VCaP (cell line): ENCODE data around the gene FOXP3.

ENCODE experiments used
- H3K27ac ChIP-seq: fragments of 450-650 bp; 2 replicates; pipeline ENCODE4 v1.5.1; 2017
- CTCF ChIP-seq: fragments of 450-650 bp; conservative IDR thresholded peaks from 2 replicates; pipeline ENCODE4 v1.5.1; 2017; ENCODE audit warnings: mild to moderate bottlenecking, moderate library complexity

Gene FOXP3

DNA sequence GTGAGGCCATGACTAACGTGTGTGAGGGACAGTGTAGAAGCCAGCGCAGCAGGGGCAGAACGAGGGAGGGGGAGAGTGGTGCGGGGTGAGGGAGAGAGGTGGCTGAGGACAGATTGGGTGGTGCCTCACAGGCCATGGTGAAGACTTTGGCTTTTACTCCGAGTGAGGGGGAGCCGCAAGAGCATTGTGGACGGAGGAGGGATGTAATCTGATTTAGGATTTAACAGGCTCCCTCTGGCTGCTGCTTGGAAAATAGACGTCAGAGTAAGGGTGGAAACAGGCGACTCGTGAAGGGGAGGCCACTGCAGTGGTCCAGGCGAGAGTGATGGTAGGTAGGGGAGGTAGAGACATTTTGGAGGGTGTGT is 18.1 kb upstream of the FOXP3 start:
- no peak overlapping the region for H3K27ac ChIP-seq
- TF ChIP-seq CTCF, result peak; percentile 24; the same call in 1 of the 2 replicates

DNA sequence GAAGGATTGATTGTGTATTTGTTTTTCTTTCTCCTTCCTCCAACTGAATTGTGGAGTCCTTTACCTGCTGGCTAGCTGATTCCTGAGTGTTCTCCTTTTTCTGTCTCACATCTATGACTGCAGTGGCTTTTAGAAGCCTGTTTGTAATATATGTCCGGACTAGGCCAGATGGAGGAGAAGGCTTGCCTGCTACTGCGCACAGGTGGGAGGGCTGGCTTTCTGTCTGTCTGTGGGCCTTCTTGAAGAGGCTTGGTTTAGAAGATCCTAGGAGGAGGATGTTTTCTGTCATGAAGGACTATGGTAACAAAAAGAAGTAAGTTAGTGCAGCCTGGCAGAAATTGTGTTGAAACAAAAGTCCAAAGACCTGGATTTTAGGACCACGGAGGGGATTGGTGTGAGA is 13.6 kb upstream of the FOXP3 start:
- no peak for TF ChIP-seq CTCF
- no peak overlapping the region for H3K27ac ChIP-seq

DNA sequence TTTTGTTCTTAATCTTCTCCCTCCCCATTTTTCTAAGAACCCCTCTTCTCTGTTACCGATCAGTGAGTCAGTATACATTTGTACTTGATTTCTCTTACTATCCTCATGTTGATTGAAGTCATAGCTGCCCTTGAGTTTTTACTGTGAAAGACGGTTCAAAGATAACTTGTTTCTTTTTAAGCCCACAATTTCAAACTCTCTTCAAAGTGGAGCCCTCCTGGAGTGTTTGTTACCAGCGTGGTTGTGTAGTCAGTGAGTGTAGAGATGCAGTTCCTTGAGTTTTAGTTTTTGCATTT is 13.0 kb upstream of the FOXP3 start:
- no peak overlapping the region for H3K27ac ChIP-seq
- TF ChIP-seq CTCF, result no peak

DNA sequence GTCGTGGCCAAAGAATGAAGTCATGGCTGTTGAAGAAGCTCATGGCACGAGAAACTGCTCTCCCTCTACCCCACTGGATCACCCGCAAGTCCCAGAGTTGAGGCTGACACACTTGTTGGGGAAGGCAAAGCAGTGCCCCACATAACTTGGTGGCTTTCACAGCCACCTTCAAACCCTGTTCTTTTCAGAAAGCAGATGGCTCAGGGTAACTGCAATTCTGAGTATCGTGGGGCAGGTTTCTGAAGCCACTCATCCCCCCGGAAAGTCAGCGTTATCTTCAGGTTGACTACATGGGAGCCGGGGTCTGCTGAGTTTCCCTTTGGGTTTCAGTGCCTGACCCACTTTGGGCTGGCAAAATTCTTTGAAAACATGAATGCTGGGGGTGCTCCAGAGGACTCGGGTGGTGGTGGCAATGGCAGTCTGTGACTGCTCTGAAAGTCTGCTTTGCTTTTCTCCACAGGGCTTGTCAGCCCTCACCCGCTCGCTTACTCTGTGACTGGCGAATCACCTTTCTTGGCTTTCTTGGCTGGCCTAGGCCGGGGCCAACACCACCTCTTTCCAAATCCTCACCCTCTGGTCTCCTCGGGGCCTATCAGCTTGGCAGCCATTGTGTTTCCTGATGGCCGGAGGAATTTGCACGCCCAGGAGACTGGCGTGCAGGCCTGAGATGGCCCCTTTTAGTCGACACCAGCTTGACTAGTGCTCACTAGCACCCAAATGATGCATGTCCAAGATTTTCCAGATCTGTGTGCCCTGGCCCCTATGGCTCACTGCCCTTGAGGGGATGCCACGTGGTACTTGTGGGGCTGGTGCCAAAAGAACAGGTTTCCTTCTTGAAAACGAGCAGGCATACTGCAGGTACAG is 12.4 kb upstream of the FOXP3 start:
- no peak overlapping the region for H3K27ac ChIP-seq

GRCh38 chrX:49276207-49276606 is 11.7 kb upstream of the FOXP3 start:
- TF ChIP-seq CTCF, result no peak
- no peak overlapping the region for H3K27ac ChIP-seq

More for the DNA sequence above, 12.4 kb upstream of the FOXP3 start:
- TF ChIP-seq CTCF, result no peak

DNA sequence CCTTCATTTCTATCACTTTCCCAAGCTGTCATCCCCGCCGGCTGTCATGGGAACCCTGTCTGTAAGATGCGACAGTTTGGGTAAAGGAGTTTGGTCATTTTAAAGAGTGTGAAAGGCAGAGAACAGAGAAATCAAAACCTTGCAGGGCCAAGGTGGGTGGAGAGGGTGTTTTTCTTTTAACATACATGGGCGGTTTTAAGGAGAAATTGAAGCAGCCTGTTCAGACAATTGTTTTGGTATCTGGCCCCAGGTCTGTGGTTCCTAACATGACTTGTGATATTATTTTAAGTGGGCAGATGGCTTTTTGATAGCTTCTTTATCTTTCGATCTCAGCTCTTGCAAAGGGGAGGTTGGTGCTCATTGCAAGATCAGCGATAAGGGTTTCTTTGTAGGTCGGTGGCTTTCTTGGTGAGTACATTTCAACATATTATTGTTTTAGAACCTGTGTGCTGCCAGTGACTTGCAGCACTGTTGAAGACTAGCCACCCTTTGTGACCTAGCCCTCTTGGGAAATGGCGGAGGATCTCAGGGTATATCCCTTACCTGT is 8.7 kb upstream of the FOXP3 start:
- TF ChIP-seq CTCF, result no peak
- H3K27ac ChIP-seq, result no peak overlapping the region

DNA sequence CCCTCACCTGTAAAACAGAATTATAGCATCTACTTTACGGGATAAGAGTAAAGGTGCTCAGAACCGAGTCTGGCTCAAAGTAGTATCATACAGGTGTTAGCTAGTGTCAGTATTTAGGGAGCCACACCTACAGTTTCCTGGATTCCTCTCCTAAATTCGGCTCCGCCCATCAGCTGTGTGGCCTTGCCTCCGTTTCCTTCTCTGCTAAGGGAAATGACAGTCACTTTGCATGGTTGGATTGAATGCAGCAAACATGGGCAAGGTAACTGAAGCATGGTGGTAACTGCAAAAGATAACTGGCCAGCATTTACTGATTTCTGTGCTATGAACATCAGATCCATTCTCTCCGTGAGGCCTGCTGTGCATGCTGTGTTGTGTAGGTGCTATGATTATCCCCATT is 7.9 kb upstream of the FOXP3 start:
- no peak for TF ChIP-seq CTCF

More for the DNA sequence above, 7.9 kb upstream of the FOXP3 start:
- no peak overlapping the region for H3K27ac ChIP-seq
